ENCODE measurements around the gene TMEM14B.
"Not testable (repeated sequence)": the region's sequence is repeated elsewhere in the genome, so short reads cannot be mapped to it uniquely, and the experiment has no call there.

TMEM14B gene

DNA sequence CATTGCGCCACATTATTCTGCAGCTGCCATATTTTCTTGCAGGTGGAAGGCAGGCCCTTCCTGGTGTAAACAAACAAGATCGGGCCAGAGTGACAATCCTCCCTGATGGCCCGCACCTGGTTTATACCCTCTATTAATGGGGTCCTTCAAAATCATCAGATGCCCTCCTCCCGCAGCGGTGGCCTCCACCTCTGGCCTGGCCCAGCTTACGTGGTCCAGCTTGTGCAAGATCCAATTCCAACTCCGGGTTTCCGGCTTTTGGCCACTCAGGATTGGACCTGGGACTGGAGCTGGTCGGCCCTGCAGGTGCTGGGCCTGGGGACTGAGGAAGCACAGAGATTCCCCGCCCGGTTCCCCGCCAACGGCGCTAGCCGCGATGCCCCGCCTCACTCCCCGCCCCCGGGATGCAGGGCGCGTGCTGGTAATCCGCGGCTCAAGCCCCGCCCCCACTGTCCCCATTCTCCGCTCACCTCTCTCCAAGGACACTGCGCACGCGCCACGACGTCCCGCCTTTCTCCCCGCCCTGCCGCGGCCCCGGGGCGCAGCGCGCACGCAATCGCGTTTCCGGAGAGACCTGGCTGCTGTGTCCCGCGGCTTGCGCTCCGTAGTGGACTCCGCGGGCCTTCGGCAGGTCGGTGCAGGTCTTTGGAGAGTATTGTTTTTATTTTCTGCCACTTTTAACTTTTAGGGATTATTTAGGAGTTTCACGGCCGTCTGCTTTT is at the start of gene TMEM14B:
TMEM14B (plus strand) TSS at position 555 of the 722 bp plus-strand sequence. CDS start 1,441 bp downstream, outside the sequence.
- in situ Hi-C loops (cut with MboI; ENCODE audit: low sequenced_read_pairs), result no loop called here

GRCh38 chr6:10713962-10714361 is 33.6 kb upstream of the TMEM14B start:
- in situ Hi-C loops (cut with MboI; ENCODE audit: low sequenced_read_pairs), result no loop called here

DNA sequence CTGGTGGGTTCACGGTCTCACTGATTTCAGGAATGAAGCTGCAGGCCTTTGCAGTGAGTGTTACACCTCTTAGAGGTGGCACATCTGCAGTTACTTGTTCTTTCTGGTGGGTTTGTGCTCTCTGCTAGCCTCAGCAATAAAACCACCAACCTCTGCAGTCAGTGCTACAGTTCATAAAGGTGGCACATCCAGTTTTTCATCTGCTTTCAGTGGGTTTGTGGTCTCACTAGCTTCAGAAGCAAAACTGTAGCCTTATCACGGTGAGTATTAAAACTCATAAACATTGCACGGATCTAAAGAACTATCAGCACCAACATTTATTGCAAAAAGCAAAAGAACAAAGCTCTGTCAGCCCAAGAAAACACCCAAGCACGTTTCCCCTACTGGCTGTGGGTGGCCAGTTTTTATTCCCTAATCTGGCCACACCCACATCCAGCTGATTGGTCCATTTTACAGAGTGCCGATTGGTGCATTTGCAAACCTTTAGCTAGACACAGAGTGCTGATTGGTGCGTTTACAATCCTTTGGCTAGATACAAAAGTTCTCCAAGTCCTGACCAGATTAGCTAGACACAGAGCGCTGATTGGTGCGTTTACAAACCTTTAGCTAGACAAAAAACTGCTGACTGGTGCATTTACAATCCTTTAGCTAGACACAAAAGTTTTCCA is 28.2 kb upstream of the TMEM14B start:
- in situ Hi-C loops (cut with MboI; ENCODE audit: low sequenced_read_pairs), result no loop called here

DNA sequence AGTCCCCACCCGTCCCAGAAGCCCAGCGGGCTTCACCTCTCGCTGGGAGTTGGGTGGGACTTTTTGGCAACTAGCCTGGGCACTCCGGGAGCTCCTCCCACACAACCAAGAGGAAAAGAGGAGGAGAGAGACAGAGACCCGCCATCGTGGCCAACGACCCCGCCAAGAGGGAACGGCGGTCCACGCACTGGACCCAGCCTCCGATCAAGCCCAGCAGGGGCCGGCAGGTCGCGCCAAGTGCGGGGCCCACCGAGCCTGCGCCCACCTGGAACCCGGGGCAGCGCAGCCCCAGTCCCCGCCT is 27.7 kb upstream of the TMEM14B start:
- in situ Hi-C loops (cut with MboI; ENCODE audit: low sequenced_read_pairs), result no loop called here

DNA sequence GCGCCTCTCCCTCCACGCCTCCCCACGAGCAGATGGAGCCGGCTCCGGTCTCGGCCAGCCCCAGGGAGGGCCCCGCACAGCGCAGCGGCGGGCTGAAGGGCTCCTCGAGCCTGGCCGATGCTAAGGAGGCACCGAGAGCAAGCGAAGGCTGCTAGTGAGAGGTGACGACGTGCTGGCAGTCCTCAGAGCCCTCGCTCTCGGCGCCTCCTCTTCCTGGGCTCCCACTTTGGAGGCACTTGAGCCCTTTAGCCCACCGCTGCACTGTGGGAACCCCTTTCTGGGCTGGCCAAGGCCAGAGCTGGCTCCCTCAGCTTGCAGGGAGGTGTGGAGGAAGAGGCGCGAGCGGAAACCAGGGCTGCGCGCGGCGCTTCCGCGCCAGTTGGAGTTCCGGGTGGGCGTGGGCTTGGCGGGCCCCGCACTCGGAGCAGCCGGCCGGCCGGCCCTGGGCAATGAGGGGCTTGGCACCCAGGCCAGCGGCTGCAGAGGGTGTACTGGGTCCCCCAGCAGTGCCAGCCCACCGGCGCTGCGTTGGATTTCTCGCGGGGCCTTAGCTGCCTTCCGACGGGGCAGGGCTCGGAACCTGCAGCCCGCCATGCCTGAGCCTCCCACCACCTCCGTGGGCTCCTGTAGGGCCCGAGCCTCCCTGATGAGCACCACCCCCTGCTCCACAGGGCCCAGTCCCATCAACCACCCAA is 27.2 kb upstream of the TMEM14B start:
- in situ Hi-C loops (cut with MboI; ENCODE audit: low sequenced_read_pairs), result no loop called here

GRCh38 chr6:10720960-10721849 is 26.4 kb upstream of the TMEM14B start:
- in situ Hi-C loops (cut with MboI; ENCODE audit: low sequenced_read_pairs), result not testable (repeated sequence)

DNA sequence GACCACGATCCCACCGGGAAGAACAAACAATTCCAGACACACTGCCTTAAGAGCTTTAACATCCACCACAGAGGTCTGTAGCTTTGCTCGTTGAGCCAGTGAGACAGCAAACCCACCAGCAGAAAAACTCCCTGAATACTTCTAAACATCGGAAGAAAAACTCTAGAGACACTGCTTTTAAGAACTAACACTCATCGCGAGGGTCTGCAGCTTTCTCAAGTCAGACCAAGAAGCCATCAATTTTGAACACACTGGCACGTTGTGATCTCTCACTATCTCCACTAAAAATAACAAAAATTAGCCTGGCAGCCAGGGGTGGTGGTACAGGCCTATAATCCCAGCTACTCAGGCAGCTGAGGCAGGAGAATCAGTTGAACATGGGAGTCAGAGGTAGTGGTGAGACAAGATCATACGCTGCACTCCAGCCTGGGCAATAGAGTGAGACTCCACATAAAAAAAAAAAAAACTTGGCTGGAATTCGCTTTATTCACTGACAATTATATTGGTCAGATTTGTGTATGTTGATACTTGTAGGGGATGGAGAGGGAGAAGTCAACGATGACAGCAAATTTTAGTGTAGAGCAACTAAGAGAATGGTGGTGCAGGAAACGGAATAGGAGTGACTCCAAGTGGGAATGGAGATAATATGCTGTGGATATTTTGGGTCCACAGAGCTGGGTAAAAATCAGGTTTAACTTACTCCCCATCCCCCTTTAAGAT is 25.6 kb upstream of the TMEM14B start:
- in situ Hi-C loops (cut with MboI; ENCODE audit: low sequenced_read_pairs), result no loop called here

GRCh38 chr6:10722570-10722819 is 25.1 kb upstream of the TMEM14B start:
- in situ Hi-C loops (cut with MboI; ENCODE audit: low sequenced_read_pairs), result no loop called here

DNA sequence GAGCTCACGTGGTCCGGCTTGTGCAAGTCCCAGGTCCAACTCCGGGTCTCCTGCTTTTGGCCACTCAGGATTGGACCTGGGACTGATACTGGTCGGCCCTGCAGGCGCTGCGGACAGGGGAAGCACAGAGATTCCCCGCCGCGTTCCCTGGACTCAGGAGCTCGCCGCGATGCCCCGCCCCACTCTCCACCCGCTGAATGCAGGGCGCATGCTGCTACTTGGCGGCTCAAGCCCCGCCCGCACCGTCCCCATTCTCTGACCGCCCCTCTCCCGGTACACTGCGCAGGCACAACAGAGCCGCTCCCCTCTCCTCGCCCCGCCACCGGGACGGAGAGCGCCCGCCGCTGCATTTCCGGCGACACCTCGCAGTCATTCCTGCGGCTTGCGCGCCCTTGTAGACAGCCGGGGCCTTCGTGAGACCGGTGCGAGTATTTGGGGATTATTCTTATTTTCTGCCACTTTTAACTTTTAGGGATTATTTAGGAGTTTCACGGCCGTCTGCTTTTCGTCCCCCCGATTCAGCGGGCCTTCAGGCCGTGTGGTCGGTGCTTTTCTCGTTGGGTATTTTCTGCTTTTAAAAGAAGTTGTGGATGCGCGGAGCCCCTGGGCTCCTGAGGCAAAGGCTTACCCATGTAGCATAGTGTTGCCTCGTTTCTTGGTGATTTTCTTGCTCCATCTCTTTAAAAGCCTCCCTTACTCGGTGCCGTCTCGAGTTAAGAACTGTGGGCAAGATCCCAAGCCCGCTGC is 24.6 kb upstream of the TMEM14B start, which contains the start of gene TMEM14C:
TMEM14C (plus strand) TSS at position 251 of the 747 bp plus-strand sequence. CDS start 1,544 bp downstream, outside the sequence.
- in situ Hi-C loops (cut with MboI; ENCODE audit: low sequenced_read_pairs), result no loop called here

GRCh38 chr6:10723567-10723881 is 24.1 kb upstream of the TMEM14B start:
- in situ Hi-C loops (cut with MboI; ENCODE audit: low sequenced_read_pairs), result no loop called here

GRCh38 chr6:10725044-10725443 is 22.6 kb upstream of the TMEM14B start:
- in situ Hi-C loops (cut with MboI; ENCODE audit: low sequenced_read_pairs), result no loop called here

DNA sequence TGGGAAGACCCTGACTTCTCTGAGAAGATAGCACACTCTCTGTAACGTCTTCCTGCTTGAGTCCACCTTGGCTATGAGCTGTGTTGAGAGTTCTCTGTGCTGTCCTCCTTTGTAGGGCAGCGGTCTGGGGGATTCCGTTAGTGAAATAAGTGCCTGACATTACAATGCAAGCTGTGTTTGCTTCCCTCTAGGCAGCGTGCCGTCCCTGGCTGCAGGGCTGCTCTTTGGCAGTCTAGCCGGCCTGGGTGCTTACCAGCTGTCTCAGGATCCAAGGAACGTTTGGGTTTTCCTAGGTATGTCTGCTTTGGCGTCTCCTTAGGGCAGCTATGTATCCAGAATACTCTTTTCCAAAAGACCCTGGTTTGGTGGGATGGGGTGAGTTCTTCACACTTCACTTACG is 21.9 kb upstream of the TMEM14B start:
- in situ Hi-C loops (cut with MboI; ENCODE audit: low sequenced_read_pairs), result no loop called here

- in situ Hi-C loops (cut with MboI; ENCODE audit: low sequenced_read_pairs), result no loop called here
Measured at GRCh38 chr6:10730254-10730653, 17.4 kb upstream of the TMEM14B start.

DNA sequence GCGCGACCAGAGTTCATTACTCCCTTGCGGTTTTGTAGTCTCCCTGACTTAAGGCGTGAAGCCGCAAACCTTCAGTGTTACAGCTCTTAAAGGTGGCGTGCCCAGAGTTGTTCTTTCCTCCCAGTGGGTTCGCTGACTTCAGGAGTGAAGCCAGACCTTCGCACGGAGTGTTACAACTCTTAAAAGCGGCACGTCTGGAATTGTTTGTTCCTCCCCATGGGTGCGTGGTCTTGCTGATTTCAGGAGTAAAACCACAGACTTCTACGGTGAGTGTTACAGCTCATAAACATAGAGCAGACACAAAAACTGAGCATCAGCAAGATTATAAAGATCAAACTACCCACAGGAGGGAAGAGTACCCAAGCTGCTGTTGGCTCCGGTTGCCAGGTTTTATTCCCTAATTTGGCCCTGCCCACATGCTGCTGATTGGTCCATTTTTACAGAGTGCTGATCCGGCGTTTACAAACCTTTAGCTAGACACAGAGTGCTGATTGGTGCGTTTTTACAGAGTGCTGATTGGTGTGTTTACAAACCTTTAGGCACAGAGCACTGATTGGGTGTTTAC is 14.4 kb upstream of the TMEM14B start:
- in situ Hi-C loops (cut with MboI; ENCODE audit: low sequenced_read_pairs), result no loop called here

- in situ Hi-C loops (cut with MboI; ENCODE audit: low sequenced_read_pairs), result no loop called here
Measured at GRCh38 chr6:10733863-10734262, 13.7 kb upstream of the TMEM14B start.

DNA sequence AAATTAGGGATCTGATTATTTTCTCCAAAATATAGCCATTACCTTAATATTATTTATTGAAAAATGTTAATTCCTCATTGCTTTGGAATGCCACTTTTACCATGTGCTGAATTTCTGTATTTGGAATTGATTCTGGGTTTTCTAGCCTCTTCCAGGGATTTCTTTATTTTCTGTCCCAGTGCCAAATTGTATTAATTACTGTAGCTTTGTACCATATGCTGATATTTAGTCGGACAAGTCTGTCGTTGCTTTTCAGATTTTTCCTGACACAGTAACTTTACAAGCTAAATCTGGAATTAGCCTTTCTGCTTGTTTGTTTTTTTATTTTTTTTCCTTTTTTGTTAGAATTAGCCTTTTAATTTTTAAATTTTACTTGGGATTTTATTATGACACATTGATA is 10.9 kb upstream of the TMEM14B start:
- in situ Hi-C loops (cut with MboI; ENCODE audit: low sequenced_read_pairs), result no loop called here

DNA sequence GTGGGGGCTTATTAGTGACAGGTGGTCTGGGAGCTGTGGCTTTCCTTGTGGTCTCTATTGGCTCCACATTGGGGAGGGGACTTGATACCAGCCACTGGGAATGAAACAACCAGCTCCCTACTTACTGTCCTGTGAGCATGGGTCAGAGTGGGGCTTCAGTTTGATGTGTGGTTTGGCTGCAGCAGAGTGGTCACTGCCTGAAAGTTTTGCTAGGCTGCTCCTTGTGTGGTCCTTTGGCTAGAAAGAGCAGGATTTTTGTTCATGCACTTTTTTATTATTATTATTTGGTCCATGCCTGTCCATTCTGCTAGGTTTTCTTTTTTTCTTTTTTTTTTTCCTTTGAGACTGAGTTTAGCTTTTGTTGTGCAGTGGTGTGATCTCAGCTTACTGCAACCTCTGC is 7.5 kb upstream of the TMEM14B start:
- in situ Hi-C loops (cut with MboI; ENCODE audit: low sequenced_read_pairs), result no loop called here

DNA sequence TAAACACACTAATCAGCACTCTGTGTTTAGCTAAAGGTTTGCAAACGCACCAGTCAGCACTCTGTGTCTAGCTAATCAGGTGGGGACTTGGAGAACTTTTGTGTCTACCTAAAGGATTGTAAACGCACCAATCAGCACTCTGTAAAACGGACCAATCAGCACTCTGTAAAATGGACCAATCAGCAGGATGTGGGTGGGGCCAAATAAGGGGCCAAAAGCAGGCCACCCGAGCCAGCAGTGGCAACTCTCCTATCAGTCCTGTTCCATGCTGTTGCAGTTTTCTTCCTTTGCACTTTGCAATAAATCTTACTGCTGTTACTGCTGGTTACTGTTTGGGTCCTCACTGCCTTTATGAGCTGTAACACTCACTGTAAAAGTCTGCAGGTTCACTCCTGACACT is 6.0 kb upstream of the TMEM14B start:
- in situ Hi-C loops (cut with MboI; ENCODE audit: low sequenced_read_pairs), result not testable (repeated sequence)

DNA sequence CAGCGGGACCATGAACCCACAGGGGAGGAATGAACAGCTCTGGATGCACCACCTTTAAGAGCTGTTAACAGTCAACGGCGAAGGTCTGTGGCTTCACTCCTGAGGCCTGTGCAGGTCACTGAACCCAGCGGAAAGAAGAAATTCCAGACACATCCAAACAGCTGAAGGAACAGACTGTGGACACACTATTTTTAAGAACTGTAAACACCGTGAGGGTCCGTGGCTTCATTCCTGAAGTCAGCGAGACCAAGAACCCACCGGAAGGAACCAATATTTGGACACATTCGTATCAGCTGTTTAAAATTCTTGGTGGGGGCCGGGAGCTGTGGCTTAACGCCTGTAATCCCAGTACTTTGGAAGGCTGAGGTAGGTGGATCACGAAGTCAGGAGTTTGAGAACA is 5.4 kb upstream of the TMEM14B start:
- in situ Hi-C loops (cut with MboI; ENCODE audit: low sequenced_read_pairs), result no loop called here

DNA sequence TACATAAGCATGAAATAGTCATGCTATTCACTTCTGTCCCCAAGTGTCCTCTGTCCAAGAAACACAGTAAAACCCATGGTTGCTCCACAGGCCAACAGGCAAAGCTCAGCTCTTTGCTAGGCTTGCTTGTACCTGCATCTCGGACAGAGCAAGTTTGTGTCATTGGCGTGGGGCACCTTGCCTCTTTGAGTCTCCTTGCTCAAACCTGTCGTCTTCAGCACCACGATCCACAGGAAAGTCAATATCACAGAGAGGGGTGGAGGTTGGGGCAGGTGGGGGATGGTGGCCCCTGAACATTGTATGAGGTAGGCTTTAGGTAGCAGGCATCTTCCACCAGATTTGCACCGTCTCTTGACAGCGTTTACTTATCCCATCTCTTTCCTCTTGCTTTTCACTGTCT is 4.1 kb upstream of the TMEM14B start:
- in situ Hi-C loops (cut with MboI; ENCODE audit: low sequenced_read_pairs), result no loop called here
